Karpas-422 (cell line): ENCODE measurements around the gene NAXD. TPM values are rescaled to one million over a fixed set of nuclear protein-coding genes. Genes with fewer than 3 reads are reported as not detected.

ENCODE experiments used
- DNase-seq: peaks from one replicate; pipeline ENCODE4 v3.0.0-alpha.2; 2015
- H2AFZ ChIP-seq: fragments of 200-600 bp; sonication (generic); 2 replicates; pipeline ENCODE4 v1.6.1; 2014; ENCODE audit warnings: antibody characterized with exemption, low read length, mixed read lengths
- H3K27ac ChIP-seq: fragments of 200-600 bp; sonication (generic); 2 replicates; pipeline ENCODE4 v1.5.1; 2014; ENCODE audit warnings: mild to moderate bottlenecking, low read length, moderate library complexity
- H3K27me3 ChIP-seq: fragments of 200-600 bp; sonication (generic); 2 replicates; pipeline ENCODE4 v1.6.1; 2014; ENCODE audit warnings: low read length, mixed read lengths
- H3K36me3 ChIP-seq: fragments of 200-600 bp; sonication (generic); 2 replicates; pipeline ENCODE4 v1.6.1; 2014; ENCODE audit warnings: low read length, mixed read lengths; ENCODE audit not compliant: insufficient read depth
- H3K4me1 ChIP-seq: fragments of 200-600 bp; sonication (generic); 2 replicates; pipeline ENCODE4 v1.6.1; 2014; ENCODE audit warnings: mild to moderate bottlenecking, low read length, mixed read lengths
- H3K4me2 ChIP-seq: fragments of 200-600 bp; sonication (generic); 2 replicates; pipeline ENCODE4 v1.6.1; 2014; ENCODE audit warnings: low read length, low read depth, mild to moderate bottlenecking; ENCODE audit not compliant: poor library complexity, severe bottlenecking
- H3K4me3 ChIP-seq: fragments of 200-600 bp; sonication (generic); 2 replicates; pipeline ENCODE4 v1.5.1; 2014; ENCODE audit warnings: mild to moderate bottlenecking, antibody characterized with exemption, low read length, mixed read lengths
- H3K79me2 ChIP-seq: fragments of 200-600 bp; sonication (generic); 2 replicates; pipeline ENCODE4 v1.6.1; 2014; ENCODE audit warnings: mild to moderate bottlenecking, low read length, mixed read lengths
- H3K9ac ChIP-seq: fragments of 200-600 bp; sonication (generic); 2 replicates; pipeline ENCODE4 v1.6.0; 2014; ENCODE audit warnings: low read length
- H3K9me2 ChIP-seq: fragments of 200-600 bp; sonication (generic), shearing (Covaris generic); replicated peaks from 2 replicates; pipeline ENCODE4 v1.6.0; 2014; ENCODE audit warnings: mild to moderate bottlenecking, low read length, moderate library complexity; ENCODE audit not compliant: insufficient read depth
- H3K9me3 ChIP-seq: fragments of 300-700, 200-600 bp; sonication (generic); 2 replicates; pipeline ENCODE4 v1.6.1; 2014; ENCODE audit warnings: low read length, mixed read lengths
- H4K20me1 ChIP-seq: fragments of 200-600 bp; sonication (generic); 2 replicates; pipeline ENCODE4 v1.6.1; 2014; ENCODE audit warnings: mild to moderate bottlenecking, antibody characterized with exemption, low read length, low read depth; ENCODE audit not compliant: insufficient read depth
- total RNA-seq: library from RNA; depleted of rRNA; stranded (reverse); fragments of >200 nt; shearing (Covaris generic); gene quantifications from 2 replicates; pipeline ENCODE4 v1.2.3, GENCODE V29; 2014; ENCODE audit warnings: low replicate concordance

The NAXD gene
- total RNA-seq, 1 experiment from 2014 or later = 16.5 TPM

DNA sequence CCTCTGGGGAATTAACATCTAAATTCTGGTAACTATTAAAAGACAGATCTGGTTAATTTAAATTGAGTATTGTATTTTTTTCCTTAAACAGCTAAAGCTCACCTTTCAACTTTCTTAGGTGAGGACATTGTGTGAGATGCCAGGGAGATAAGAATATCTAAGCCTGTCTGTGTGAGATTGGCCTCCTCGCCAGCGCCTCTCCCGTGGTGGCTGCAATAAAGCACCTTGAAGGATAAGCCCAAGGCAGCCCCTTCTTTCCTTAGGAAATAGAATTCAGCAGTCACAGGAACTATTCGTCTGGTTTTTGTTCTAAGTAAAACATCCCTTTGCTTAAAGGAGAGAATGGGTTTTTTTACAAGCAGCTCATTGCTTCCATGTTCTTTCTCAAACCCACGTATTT, 24.6 kb downstream of the NAXD start:
- Histone ChIP-seq H3K9me2 (no peaks in the 10 kb centered on the region), H3K27ac (no peak overlapping the region), H3K4me2 (no peak overlapping the region), H3K4me3 (no peak overlapping the region), H3K27me3 (no peaks in the 10 kb centered on the region), H2AFZ (no peak overlapping the region), H4K20me1 (peaks cover 20% of the 10 kb centered on the region; the same call in 1 of the 2 replicates), H3K79me2 (0 out of 2 replicates have a peak, but pooled peaks cover 3% of the 10 kb centered on the region), H3K9ac (no peak overlapping the region), H3K36me3 (peaks cover 30% of the 10 kb centered on the region; the same call in 1 of the 2 replicates), H3K9me3 (no peaks in the 10 kb centered on the region), H3K4me1 (peaks cover 23% of the 10 kb centered on the region)
- no peak for DNase-seq

DNA sequence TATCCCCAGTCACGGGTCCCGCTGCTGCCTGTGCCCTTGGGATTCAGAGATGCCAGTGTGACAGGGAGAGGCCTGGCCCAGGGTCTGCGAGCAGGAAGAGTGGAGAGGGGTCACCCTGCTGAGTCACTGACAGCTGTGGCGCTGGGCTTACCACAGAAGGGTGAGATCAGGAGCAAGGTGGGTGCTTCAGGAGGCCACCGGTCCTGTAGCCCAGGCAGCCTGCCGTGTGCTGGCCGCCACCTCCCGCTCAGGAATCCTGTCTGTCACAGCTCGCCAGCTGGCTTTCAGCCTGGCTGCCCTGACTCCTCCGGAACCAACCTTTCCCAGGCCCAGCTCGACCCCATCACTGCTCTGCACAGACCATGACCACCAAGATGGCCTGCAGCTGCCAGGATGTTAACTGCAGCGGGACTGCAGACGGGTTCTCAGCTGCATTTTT, 25.3 kb downstream of the NAXD start:
- peaks cover 30% of the 10 kb centered on the region; the same call in 1 of the 2 replicates for H3K36me3 ChIP-seq

DNA sequence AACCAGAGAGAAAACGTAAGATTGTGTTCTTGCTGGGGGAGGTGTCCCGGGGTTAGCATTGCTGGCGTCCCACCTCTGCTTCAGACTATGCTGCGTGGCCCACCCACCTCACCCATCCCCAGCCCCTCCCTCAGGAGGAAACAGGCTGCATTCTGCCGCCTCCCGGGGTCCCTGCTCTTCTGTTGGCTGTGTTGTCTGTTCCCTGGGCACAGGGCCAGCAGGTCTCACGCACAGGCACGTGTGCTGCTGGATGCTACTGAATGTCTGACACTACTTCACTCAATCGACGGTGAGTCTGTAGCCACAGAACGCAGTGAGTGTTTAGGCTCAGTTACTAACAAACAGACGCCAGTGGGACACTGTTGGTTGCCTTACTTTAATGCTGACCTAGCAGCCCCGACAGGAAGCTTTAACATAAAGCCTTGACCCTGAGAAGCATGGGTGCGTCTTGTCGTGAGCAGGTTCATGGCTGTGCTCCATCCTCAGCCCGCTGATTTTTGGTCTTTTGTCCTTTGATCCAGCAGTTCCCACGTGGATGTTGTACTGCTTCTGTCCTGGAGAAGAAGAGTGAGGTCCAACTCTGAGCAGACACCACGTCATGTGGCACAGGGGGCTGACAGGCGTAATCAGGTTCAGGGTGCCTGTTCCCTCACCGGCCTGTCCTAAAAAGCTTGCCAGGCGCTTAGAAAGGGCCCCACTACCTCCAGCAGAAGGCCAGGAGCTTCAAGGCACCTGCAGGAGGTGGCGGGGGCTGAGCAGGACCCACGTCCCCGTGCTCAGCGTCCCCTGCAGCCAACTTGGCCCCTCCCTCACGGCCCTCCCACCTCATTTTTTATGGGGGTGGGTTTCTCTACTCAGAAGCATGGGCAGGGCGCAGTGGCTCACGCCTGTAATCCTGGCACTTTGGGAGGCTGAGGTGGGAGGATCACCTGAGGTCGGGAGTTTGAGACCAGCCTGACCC, 26.0 kb downstream of the NAXD start:
- Histone ChIP-seq H3K27me3 (no peaks in the 10 kb centered on the region), H3K9me2 (no peaks in the 10 kb centered on the region), H3K79me2 (no peaks in the 10 kb centered on the region), H3K27ac (no peak overlapping the region), H3K4me2 (no peak overlapping the region), H3K9ac (no peak overlapping the region), H4K20me1 (peaks cover 12% of the 10 kb centered on the region; the same call in 1 of the 2 replicates), H3K36me3 (peaks cover 27% of the 10 kb centered on the region; the same call in 1 of the 2 replicates), H3K4me3 (no peak overlapping the region), H3K4me1 (peaks cover 37% of the 10 kb centered on the region), H3K9me3 (no peaks in the 10 kb centered on the region), H2AFZ (no peak overlapping the region)
- no peak for DNase-seq

More for the DNA sequence above, 25.3 kb downstream of the NAXD start:
- Histone ChIP-seq H3K4me2 (no peak overlapping the region), H4K20me1 (peaks cover 14% of the 10 kb centered on the region; the same call in 1 of the 2 replicates), H3K9ac (no peak overlapping the region), H3K4me1 (peaks cover 30% of the 10 kb centered on the region), H3K9me2 (no peaks in the 10 kb centered on the region), H3K9me3 (no peaks in the 10 kb centered on the region), H2AFZ (no peak overlapping the region), H3K79me2 (no peaks in the 10 kb centered on the region), H3K4me3 (no peak overlapping the region), H3K27ac (no peak overlapping the region), H3K27me3 (no peaks in the 10 kb centered on the region)
- DNase-seq = no peak

DNA sequence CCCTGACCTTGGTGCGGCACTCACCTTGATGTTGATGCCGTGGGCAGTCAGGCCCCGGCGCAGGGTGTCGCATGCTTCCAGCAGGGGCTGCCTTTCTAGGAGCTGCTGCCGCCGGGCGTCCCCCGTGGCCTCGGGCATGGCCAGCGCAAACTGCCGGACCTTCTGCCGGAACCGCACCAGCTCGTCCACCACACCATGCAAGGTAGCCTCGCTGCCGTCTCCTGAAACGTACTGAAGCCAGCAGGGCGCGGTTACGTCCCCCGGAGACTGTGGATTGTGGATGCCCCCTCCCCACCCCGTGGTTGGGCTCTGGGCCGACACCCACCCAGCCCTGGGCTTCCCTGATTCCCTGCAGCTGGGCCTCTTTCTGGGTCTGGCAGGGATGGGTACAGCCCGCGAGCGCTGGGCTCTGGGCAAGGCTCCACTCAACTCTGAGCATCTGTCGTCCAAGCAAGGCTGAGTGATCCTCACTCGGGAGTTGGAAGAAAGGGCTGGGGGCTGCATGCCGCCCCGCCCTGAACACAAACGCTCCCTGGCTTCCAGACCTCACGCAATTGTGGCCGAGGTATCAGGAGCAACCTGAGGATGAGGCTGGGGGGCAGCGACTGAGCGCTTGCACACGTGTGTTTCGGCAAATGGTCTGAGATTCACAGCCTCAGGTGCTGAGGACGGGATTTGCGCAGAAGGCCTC, 27.1 kb downstream of the NAXD start:
- Histone ChIP-seq H3K9me2 (no peaks in the 10 kb centered on the region), H3K27ac (0 out of 2 replicates have a peak overlapping the region, but pooled peaks have one; percentile 32), H3K79me2 (no peaks in the 10 kb centered on the region), H3K4me3 (no peak overlapping the region), H2AFZ (no peak overlapping the region), H3K9me3 (no peaks in the 10 kb centered on the region), H3K36me3 (peaks cover 25% of the 10 kb centered on the region; the same call in 1 of the 2 replicates), H3K4me2 (no peak overlapping the region), H3K27me3 (no peaks in the 10 kb centered on the region), H4K20me1 (peaks cover 10% of the 10 kb centered on the region; the same call in 1 of the 2 replicates), H3K9ac (no peak overlapping the region), H3K4me1 (peaks cover 41% of the 10 kb centered on the region)
- no peak for DNase-seq

DNA sequence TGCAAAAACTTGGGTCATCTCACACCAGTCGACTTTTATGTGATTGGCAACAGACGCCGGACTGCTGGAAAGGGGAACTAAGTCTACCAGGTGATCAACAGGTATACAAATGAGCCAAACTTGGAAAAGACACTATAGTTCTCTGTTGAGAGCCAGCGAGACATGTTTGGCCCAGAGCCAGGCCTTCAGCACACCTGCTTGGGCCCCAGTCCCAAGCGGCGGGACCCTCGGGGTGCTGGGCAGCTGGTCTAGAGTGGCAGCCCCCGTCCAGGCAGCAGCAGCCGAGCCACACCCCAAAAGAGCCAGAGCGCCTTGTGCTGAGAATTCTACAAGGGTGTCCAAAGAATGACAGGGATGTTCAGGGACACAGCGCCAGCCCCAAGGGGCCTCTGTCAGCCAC, 28.0 kb downstream of the NAXD start:
- Histone ChIP-seq H3K9me3 (no peaks in the 10 kb centered on the region), H3K4me2 (peak overlapping the region; percentile 27), H3K36me3 (peaks cover 25% of the 10 kb centered on the region; the same call in 1 of the 2 replicates), H2AFZ (no peak overlapping the region), H3K27ac (peak overlapping the region; percentile 32; the same call in 1 of the 2 replicates), H4K20me1 (peaks cover 10% of the 10 kb centered on the region; the same call in 1 of the 2 replicates), H3K9ac (no peak overlapping the region), H3K27me3 (no peaks in the 10 kb centered on the region), H3K4me1 (peaks cover 41% of the 10 kb centered on the region), H3K9me2 (no peaks in the 10 kb centered on the region), H3K4me3 (no peak overlapping the region), H3K79me2 (no peaks in the 10 kb centered on the region)
- peak; percentile 64 for DNase-seq

DNA sequence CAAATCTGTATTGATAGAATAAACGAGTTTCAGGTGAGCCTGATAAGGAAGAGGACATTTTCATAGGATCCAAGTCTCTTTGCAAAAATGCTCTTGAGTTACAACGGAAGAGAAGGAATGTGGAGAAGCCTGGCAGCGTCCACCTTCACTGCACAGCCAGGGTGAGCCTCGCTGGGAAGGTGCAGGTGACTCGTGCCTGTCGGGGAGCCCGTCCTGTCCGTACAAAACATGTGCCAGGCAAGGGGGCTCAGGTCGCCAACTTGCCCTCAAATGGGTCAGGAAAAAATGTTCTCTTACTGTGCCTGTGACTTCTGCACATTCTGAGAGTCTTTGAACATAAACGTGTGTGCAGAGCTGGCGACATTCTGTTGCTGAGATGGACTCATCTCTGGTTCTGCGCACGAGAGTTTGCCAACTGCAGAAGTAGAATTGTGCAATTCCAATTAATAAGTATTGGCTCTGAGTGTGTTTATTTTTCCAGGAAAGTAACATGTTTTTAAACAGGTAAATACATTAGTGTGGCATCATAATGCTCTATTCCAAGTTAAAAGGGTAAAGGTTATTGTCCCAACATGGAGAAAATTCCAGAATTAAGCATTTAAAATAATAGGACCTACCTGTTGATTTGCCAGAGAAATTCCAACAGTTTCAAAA, 28.6 kb downstream of the NAXD start:
- no peak overlapping the region for H3K9ac ChIP-seq
- H3K4me3 ChIP-seq = no peak overlapping the region
- H3K4me2 ChIP-seq = peak overlapping the region; percentile 27
- no peaks in the 10 kb centered on the region for H3K27me3 ChIP-seq
- peak overlapping the region; percentile 32; the same call in 1 of the 2 replicates for H3K27ac ChIP-seq
- H2AFZ ChIP-seq = no peak overlapping the region
- peaks cover 41% of the 10 kb centered on the region for H3K4me1 ChIP-seq
- no peaks in the 10 kb centered on the region for H3K9me2 ChIP-seq
- H3K79me2 ChIP-seq = no peaks in the 10 kb centered on the region
- H4K20me1 ChIP-seq = peaks cover 10% of the 10 kb centered on the region; the same call in 1 of the 2 replicates
- H3K9me3 ChIP-seq = no peaks in the 10 kb centered on the region
- H3K36me3 ChIP-seq = peaks cover 25% of the 10 kb centered on the region; the same call in 1 of the 2 replicates
- no peak for DNase-seq

DNA sequence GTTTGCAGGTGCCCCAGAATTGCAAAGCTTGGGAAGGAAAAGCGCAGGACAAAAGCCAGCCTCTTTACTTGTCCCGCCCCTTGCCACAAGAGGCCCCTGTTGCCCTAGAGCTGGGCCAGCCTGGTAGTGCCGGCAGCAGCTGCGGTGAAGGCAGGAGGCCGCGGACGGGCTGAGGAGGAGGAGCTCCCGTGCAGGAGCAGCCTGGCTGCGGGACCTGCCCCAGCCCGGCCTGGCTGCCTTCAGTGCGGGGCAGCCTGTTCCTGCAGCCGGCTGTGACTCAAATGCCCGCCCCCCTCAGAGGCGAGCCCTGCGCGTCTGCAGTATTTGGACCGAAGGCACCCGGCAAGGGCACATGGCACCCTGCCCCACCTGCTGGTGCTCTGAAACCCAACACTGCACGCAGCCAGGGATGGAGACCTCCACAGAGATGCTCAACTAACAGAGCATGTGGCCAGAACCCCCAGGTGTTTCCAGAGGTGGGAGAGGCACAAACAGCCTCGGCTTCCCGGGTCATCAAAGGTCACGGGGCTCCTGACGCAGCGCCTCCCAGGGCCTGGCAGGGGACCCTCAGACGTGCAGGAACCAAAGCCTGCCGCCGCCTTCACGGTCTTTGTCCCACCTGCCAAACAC, 29.7 kb downstream of the NAXD start:
- Histone ChIP-seq H3K4me3 (peak overlapping the region; percentile 3; the same call in 1 of the 2 replicates), H4K20me1 (peaks cover 7% of the 10 kb centered on the region; the same call in 1 of the 2 replicates), H3K9me2 (no peaks in the 10 kb centered on the region), H3K4me2 (peak overlapping the region; percentile 57), H3K79me2 (no peaks in the 10 kb centered on the region), H3K27me3 (no peaks in the 10 kb centered on the region), H3K4me1 (peaks cover 41% of the 10 kb centered on the region), H3K36me3 (peaks cover 20% of the 10 kb centered on the region; the same call in 1 of the 2 replicates), H2AFZ (no peak overlapping the region), H3K9me3 (no peaks in the 10 kb centered on the region), H3K27ac (peak overlapping the region; percentile 61), H3K9ac (peak overlapping the region; percentile 44)
- peak; percentile 91 for DNase-seq
